K562 (cell line): ENCODE data around the gene C6orf47. TPM values are rescaled to one million over a fixed set of nuclear protein-coding genes. Genes with fewer than 3 reads are reported as not detected.

Experiments used
- CBFB ChIP-seq: sonication (generic); formaldehyde crosslinking; IDR thresholded peaks from 2 replicates; pipeline ENCODE4 v1.4.0; 2020; ENCODE audit warnings: mild to moderate bottlenecking, missing genetic modification reagents
- CBX3 ChIP-seq, 2 experiments: IDR thresholded peaks; 1 replicate in 1 of 2; 2 replicates in 1 of 2; pipeline ENCODE4 v1.6.1; 2012; ENCODE audit warnings: inconsistent platforms in 2 of 2, low read length in 2 of 2, borderline replicate concordance in 1 of 2, control low read depth in 1 of 2
- GTF2A2 ChIP-seq: IDR thresholded peaks from 2 replicates; pipeline ENCODE4 v1.6.1; 2016; ENCODE audit warnings: mild to moderate bottlenecking, missing genetic modification characterization, missing compliant biosample characterization
- GTF3C2 ChIP-seq: IDR thresholded peaks from 3 replicates; pipeline ENCODE4 v1.6.1; 2011; ENCODE audit warnings: borderline replicate concordance, mild to moderate bottlenecking, moderate library complexity; ENCODE audit not compliant: insufficient read length; ENCODE audit errors: extremely low read depth
- HDGF ChIP-seq: fragments of 450-650 bp; IDR thresholded peaks from 2 replicates; pipeline ENCODE4 v1.6.1; 2016
- KLF1 ChIP-seq: fragments of 450-650 bp; IDR thresholded peaks from 2 replicates; pipeline ENCODE4 v1.6.1; 2016; ENCODE audit warnings: missing genetic modification characterization, missing compliant biosample characterization
- MAZ ChIP-seq, 2 experiments: fragments of 450-650 bp in 1 of 2; sonication (generic) in 1 of 2; formaldehyde crosslinking; IDR thresholded peaks in 1 of 2; conservative IDR thresholded peaks in 1 of 2; 2 replicates each; pipeline versions ENCODE4 v1.4.0 to v1.5.0; 2020; ENCODE audit warnings: mild to moderate bottlenecking in 1 of 2, missing genetic modification reagents in 1 of 2
- MEIS2 ChIP-seq: fragments of 450-650 bp; IDR thresholded peaks from 2 replicates; pipeline ENCODE4 v1.6.1; 2014; ENCODE audit warnings: mild to moderate bottlenecking; ENCODE audit not compliant: partially characterized antibody
- PHF21A ChIP-seq: fragments of 450-650 bp; IDR thresholded peaks from 2 replicates; pipeline ENCODE4 v1.6.1; 2017; ENCODE audit warnings: low read depth, borderline replicate concordance
- SLC30A9 ChIP-seq: fragments of 250-450 bp; sonication (Bioruptor Pico); IDR thresholded peaks from 2 replicates; pipeline ENCODE4 v1.8.0; 2022; ENCODE audit warnings: mild to moderate bottlenecking, moderate library complexity
- STAT6 ChIP-seq: sonication (generic); formaldehyde crosslinking; IDR thresholded peaks from 2 replicates; pipeline ENCODE4 v1.8.1; 2023; ENCODE audit warnings: mild to moderate bottlenecking, missing genetic modification reagents
- ZBTB11 ChIP-seq, 3 experiments: fragments of 200-800 bp in 1 of 3; fragments of 250-450 bp in 1 of 3; fragments of 450-650 bp in 1 of 3; sonication (Bioruptor Pico) in 1 of 3; sonication (Bioruptor generic) in 1 of 3; formaldehyde crosslinking in 1 of 3; IDR thresholded peaks; 2 replicates each; pipeline versions ENCODE4 v1.6.1 to v1.8.0; 2016 to 2022; ENCODE audit warnings: mild to moderate bottlenecking in 2 of 3, missing genetic modification characterization in 2 of 3, missing compliant biosample characterization in 1 of 3, moderate library complexity in 1 of 3
- ZBTB49 ChIP-seq: sonication (generic); formaldehyde crosslinking; IDR thresholded peaks from 2 replicates; pipeline ENCODE4 v1.8.0; 2022; ENCODE audit warnings: missing genetic modification reagents, mild to moderate bottlenecking, borderline replicate concordance
- ZNF347 ChIP-seq: fragments of 450-650 bp; formaldehyde crosslinking; IDR thresholded peaks from 2 replicates; pipeline ENCODE4 v1.4.0; 2020; ENCODE audit warnings: low read depth, mild to moderate bottlenecking, moderate library complexity
- ZNF444 ChIP-seq: fragments of 250-450 bp; sonication (Bioruptor Pico); IDR thresholded peaks from 2 replicates; pipeline ENCODE4 v1.4.0; 2020; ENCODE audit warnings: mild to moderate bottlenecking, moderate library complexity
- polyA plus RNA-seq, 8 experiments: library from polyadenylated mRNA; depleted of rRNA in 4 of 8; stranded (reverse) in 5 of 8; unstranded in 3 of 8; fragments of >200 nt; fragmentation: Nextera tagmentation in 2 of 8; fragmentation: Illumina TruSeq in 1 of 8; extraction: Ambion mirVana in 2 of 8; extraction: Trizol in 1 of 8; gene quantifications; 2 replicates each; pipeline versions ENCODE4 v1.2.1 to v1.2.3, GENCODE V29; 2011 to 2014; ENCODE audit warnings: inconsistent platforms in 1 of 8, missing spikeins in 1 of 8
- total RNA-seq, 7 experiments: library from RNA; depleted of rRNA in 6 of 7; stranded (reverse); fragments of >200 nt in 6 of 7; fragmentation: Illumina TruSeq in 2 of 7; extraction: Trizol in 2 of 7; gene quantifications; 2 replicates each; pipeline versions ENCODE4 v1.2.1 to v1.2.3, GENCODE V29; 2011 to 2021; ENCODE audit warnings: low replicate concordance in 1 of 7

Gene C6orf47
- total and polyA plus RNA-seq, 9 of the 15 experiments (the other 6 are each of a cell fraction or from before 2014, with no cell fraction given): 0.14 to 43.8 (median 27.0) TPM

GRCh38 chr6:31651602-31652191 is 8.9 kb downstream of the C6orf47 start (continued):
- TF ChIP-seq ZBTB11 (CRISPR knock-in tag; IDR thresholded peaks at IDR 0.05): no peak
- no peak for TF ChIP-seq KLF1
- no peak for TF ChIP-seq GTF2A2 (tag)
- peak; percentile 80; the same call in 1 of the 2 replicates for TF ChIP-seq CBFB
- TF ChIP-seq GTF3C2: no peak
- TF ChIP-seq HDGF: 0 out of 2 replicates have a peak, but pooled peaks have one; percentile 72
- TF ChIP-seq ZNF347: no peak
- peak; percentile 86; the same call in 1 of the 2 replicates for TF ChIP-seq STAT6 (CRISPR knock-in tag)
- TF ChIP-seq MAZ (CRISPR knock-in tag; conservative IDR thresholded peaks at IDR 0.05 in 1 of 2, IDR thresholded peaks at IDR 0.05 in 1 of 2): peak in 1 of 2 experiments; percentile 75; a peak in 2 of 4 replicates
- TF ChIP-seq ZBTB49 (CRISPR knock-in tag): 0 out of 2 replicates have a peak, but pooled peaks have one; percentile 71
- TF ChIP-seq SLC30A9 (CRISPR knock-in tag): 0 out of 2 replicates have a peak, but pooled peaks have one; percentile 53
- no peak for TF ChIP-seq CBX3 (IDR thresholded peaks at IDR 0.05; ENCODE audit: borderline replicate concordance in 1 of 2, low read length in 2 of 2)
- no peak for TF ChIP-seq PHF21A
- 0 out of 2 replicates have a peak, but pooled peaks have one; percentile 24 for TF ChIP-seq ZNF444 (CRISPR knock-in tag)
- TF ChIP-seq MEIS2: peak; percentile 72
